ENCODE data around the gene SCN10A.

Gene SCN10A

DNA sequence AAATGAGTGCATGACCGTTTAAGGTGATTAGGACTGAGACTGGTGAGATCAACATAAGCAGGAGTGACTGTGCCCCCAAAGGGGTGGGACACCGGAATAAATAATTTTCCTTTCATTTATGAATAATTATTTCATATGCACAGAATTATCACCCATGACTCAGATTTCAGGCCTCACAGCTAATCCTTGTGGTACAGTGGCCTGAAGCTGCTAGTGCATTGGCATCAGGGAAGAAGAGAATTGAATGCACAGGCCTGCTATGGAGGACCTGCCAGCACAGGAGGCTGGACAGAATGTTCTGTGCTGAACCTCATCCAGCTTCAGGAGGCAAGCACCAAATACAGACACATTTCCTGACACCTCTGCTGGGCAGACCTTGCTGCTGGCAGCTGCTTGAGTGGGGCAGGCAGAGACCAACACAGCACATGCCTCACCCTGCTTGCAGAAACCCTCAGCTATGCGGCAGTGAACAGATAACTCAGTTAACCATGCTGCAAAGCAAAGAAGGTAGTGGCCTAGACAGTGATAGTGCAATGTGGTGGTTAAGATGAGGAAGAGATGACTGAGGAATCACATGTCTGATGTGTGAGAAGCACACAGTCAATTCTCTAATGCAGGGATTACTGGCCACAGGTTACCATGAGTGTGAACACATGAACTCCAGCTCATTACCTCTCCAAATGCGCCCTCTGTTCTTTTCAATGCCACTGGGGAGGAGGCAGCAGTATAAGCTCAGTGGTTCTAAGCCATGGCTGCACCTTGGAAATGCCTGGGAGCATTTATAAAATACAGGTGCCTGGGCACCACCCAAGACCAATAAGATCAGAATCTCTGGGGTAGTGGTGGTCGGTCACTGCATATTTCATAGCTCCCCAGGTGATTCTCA lies 98.4 kb downstream of the SCN10A start:
- no peak for DNase-seq

DNA sequence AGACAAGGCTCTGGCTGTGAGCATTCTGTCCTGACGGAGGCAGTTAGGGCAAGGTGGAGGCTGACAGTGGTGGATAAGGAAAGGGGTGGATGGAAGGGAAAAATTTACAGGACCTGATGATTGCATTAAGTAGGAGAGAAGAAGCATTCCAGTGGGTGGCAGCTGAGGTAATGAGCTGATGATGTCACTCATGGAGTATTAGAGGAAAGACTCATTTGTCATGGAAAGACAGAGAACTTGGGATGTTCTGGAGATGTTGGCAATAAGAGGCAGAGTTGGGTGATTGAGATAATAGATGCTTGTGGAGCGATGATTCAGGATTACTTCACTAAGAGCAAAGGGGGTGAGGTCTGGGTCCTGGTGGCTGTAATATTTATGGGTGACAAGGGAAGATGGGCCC lies 102.9 kb downstream of the SCN10A start:
- peak; percentile 23 for DNase-seq

DNA sequence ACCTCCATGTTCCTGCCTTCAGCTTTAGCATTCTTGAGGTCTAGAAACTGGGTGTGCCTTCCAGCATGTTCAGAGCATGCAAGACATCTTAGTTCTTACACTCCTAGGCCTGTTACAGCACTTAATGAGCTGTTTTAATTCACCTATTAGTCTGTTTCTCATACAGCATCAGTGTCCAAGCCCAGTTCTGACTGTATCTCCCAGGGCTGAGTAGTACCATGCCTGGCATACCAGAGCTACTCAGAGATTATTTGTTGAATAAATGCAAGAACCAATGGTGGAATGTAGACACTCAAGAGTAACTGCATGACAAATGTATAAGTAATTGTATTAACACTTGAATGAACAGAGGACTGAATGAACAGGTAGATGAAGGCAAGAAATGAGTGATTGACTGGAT lies 104.7 kb downstream of the SCN10A start:
- peak; percentile 24 for DNase-seq

DNA sequence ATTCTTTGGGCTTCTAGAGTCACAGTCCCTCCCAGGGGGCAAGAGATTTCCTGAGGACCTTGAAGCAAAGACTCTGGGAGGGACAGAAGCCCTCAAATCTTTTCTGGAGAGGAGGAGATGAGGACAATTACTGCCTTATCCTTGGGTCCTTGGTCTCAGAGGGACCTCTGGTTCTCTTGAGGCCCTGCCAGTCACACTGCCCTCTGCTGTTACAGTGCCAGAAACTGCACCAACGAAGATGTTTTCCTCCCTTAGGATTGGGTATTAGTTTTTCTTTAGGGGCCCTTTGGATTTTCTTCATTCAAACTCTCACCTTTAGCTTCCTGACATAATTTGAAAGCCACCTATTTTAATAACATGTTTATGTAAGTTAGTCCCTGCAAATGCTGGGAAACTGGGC lies 108.3 kb downstream of the SCN10A start:
- DNase-seq, result no peak

DNA sequence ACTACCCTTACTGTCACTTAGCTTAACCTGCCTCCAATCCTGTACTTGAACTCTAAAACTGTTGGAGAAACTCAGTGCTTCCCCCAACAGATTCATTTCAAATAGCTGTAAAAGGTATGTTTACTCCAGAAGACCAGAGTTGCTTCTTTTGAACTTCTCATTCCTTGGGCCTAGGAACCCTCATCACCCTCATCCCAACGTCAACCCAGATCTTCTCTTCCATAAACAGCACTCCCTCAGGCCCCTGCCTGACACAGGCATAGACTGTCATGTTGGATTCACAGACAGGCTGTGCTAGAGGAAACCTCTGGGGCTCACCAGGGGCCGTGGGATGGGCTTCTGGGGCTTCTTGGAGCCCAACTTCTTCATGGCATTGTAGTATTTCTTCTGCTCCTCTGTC lies 109.1 kb downstream of the SCN10A start:
- DNase-seq, result no peak

DNA sequence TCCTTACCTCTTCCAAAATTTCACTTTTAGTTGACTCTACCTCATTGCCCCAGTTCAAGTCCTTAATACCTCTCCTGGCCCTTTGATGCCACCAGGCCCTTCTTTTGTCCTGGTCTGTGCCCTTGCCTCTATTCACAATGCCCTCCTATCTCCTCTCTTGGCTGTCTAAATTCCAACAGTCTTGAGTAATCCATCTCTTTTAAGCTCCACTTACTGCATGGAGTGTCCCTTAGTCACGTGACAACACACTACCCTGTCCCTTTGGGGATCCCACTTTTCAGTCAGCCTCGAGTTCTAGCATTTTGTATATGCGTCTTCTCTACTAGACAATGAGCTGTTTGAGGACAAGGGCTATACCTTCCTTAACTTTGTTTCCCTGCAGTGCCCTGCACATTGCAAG lies 113.8 kb downstream of the SCN10A start:
- DNase-seq, result no peak

DNA sequence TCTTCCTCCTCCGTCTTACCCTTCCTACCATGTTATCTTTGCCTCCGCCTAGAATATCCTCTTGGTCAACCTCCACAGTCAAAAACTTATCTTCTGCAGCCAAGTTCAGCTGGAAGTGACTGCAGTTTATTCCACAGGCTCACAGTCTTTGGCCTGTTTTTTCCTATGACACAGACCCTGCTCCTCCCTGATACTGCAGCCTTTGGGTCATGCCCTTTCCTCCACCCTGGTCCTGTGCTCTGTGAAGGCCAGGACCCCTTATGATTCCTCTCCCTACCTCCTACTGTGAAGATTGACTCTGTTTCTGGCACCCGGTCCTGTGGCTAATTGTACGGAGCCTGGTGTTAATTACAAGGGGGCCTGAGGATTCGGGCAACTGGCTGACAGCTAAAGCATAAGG lies 117.3 kb downstream of the SCN10A start:
- DNase-seq, result no peak

DNA sequence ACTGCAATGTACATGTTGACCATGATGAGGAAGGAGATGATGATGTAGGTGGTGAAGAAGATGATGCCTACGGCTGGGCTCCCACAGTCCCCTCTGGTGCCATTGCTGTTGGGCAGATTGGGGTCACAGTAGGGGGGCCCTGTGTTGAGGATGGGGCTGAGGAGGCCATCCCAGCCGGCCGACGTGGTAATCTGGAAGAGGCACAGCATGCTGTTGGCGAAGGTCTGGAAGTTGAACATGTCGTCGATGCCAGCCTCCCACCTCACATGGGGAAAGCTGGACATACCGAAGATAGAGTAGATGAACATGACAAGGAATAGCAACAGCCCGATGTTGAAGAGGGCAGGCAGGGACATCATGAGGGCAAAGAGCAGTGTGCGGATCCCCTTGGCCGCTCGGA lies 118.0 kb downstream of the SCN10A start:
- no peak for DNase-seq

DNA sequence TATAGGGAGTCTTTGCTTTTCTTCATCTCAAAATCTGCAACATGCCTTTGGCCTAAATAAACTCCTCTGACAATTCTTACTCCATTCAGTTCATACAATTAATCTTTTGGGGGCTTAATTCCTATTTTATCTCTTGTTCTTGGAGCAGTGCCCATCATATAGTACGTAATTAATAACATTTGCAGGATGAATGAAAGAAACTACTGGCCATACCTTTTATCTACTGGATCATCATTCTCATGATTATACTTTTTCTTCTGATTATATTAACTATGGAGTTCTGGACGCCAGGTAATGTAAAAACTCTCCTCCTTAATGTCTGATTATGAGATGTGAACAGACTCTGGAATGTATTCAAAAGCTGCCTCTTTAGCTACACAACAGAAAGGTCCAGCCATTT lies 120.0 kb downstream of the SCN10A start:
- DNase-seq, result no peak

DNA sequence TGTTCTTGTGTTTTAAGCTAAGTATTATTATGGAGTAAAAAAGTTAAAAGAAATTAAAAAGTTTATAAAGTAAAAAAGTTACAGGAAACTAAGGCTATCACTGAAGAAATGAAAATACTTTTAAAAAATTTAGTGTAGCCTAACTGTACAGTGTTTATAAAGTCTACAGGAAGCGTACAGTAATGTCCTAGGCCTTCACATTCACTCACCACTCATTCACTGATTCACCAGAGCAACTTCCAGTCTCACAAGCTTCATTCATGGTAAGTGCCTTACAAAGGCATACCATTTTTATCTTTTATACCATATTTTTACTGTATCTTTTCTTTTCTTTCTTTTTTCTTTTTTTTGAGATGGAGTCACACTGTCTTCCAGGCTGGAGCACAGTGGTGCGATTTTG lies 125.8 kb downstream of the SCN10A start:
- DNase-seq, result peak; percentile 4

DNA sequence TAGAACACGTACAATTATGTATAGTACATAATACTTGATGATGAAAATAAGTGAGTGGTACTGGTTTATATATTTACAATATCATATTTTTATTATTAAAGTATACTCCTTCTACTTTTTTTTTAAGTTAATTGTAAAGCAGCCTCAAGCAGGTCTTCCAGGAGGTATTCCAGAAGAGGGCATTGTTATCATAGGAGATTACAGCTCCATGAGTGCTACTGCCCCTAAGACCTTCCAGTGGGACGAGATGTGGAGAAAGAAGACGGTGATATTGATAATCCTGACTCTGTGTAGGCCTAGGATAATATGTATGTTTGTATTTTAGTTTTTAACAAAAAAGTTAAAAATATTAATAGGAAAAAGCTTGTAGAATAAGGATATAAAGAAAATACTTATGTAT lies 126.2 kb downstream of the SCN10A start:
- DNase-seq, result no peak

DNA sequence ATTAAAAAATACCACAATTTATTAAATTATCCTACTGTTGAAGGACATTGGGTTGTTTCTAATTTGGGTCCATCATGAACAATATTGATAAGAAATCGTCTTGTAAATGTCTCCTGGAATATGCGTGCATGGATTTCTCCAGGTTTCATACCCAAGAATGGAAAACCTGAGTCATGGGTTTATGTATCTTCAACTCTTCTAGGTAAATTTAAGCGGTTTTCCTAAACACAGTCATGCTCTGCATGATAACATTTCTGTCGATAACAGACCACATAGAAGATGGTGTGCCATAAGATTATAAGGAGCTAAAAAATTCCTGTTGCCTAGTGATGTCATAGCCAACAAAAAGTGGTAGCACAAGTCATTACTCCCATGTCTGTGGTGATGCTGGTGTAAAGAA lies 126.7 kb downstream of the SCN10A start:
- no peak for DNase-seq

DNA sequence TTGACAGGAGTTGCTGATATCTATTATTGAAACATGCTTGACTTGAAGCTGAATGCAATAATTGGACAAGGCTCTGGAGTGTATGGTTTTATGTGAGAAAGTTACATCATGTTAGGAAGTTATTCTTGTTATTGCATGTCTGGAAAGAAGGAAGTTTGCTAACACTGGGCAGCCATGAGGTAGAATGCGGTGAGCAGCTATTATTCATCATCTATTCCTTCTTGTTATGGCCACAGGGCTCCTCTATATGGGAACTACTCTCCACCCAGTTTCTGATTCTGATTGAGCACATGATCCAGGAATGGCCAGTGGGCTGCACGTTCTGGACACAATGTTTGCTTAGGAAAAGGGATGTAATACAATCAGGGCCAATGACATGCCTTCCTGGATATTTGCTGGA lies 128.7 kb downstream of the SCN10A start:
- DNase-seq, result no peak

DNA sequence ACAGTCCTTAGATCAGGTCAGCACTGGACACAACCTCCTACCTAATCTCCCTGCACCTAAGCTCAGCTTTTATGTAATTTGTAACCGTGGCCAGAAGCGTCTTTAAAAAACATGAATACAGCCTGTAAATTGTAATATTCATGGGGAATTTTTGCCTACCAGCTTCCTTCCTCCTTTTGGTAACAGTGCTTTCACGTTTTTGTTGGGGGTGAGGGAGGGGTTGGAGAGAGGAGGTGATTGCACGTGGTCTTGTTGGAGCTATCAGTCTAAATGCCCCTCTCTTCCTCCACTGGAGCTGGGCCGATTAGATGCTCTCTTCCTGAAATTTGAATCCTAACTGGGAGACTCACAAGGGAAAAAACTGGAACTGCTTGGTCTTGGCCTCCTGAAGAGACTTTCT lies 131.5 kb downstream of the SCN10A start:
- DNase-seq, result no peak

DNA sequence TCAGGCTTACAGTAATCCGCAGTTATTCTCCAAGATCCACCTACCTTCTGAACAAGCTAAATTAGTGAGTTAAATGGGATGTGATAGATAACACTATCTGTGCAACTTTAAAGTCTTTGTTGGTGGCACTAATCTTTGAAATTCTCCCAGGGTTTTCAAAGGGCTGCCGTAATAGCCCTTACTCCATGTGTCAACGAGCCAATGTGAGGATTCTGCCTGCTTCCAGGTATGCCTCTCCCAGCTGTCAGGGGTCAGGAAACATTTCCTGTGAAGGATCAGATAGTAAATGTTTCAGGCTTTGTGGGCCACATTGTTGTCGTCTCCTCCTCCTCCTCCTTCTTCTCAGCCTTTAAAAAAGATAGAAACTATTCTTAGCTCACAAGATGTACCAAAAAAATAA lies 146.3 kb downstream of the SCN10A start:
- no peak for DNase-seq

DNA sequence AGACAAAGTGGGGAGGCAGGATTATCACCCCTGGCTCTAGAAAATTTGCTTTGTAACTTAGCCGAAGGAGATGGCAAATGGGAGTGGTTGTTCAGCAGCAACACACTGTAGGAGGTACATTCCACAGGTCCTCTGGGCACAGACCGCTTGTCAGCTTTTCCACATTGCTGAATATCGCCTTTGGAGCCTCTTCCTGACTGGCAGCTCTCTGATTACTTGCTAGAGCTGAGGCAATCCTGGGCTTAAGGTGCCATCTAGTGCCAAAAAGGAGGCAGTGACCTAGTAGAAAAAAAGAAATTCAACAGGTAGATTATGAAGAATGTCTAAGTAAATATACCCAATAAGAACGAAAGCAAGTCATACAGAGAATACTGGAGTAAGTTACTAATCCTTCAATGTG lies 153.5 kb downstream of the SCN10A start:
- peak; percentile 30 for DNase-seq

DNA sequence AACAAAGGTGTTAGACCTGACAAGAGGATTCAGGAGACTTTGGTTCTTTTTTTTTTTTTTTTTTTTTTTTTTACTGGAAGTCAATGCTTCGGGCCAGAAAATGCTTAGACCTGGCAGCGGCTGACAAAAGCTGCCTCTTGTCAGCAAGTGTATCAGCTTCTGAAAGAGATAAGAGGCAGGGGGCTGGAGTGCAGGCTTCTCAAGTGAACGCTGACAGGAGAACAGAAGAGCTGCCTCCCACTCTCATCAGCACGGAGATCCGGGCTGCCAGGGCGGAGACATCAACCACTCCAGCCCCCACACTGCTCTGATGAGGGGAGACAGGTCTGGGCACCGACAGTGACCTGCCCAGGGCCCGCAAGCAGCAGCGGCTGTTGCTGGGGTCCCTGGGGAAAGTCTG lies 157.2 kb downstream of the SCN10A start:
- DNase-seq, result no peak

DNA sequence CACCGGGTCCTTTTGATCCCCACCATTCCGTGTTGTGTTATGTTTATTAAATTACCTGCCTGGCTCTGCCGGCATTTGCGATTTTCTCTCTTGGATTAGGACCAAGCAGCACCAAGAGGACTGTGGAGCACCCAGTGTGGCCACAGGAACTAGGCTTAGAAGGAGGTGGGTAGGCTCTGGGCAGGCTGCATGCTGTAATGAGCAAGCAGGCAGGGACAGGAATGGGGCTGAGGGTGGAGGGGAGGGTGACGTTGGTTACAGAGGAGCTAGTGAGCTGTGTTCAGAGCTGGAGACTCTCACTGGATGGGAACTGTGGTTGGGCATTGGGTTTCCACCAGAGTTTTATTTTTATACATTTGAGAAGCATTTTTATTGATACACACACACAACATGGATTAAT lies 158.6 kb downstream of the SCN10A start:
- no peak for DNase-seq

DNA sequence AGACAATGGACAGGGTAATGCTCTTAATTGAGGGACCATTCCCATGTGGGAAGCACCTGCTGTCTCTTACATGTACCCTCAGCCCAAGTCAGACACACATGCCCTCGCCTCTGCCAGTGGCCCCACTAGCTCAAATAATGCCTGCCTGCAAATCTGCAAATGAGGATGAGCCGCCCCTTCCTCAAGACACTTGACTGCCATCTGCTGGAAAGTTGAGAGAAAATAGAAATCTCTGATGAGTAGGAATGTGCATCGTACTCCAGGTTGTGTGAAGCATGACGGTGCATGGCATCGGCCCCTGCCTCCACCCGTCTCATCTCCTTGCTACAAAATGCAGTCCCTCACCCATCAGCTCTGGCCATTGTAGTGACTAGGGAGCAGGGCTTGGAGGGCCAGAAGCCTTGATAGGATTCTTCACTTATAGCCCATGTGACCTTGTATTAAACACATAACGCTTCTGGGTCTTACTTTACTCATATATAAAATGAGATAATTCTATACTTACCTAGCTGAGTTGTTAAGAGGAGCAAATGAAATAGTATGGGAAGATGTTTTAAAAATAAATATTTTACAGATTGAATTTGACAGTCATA lies 160.2 kb downstream of the SCN10A start:
- peak; percentile 52 for DNase-seq

DNA sequence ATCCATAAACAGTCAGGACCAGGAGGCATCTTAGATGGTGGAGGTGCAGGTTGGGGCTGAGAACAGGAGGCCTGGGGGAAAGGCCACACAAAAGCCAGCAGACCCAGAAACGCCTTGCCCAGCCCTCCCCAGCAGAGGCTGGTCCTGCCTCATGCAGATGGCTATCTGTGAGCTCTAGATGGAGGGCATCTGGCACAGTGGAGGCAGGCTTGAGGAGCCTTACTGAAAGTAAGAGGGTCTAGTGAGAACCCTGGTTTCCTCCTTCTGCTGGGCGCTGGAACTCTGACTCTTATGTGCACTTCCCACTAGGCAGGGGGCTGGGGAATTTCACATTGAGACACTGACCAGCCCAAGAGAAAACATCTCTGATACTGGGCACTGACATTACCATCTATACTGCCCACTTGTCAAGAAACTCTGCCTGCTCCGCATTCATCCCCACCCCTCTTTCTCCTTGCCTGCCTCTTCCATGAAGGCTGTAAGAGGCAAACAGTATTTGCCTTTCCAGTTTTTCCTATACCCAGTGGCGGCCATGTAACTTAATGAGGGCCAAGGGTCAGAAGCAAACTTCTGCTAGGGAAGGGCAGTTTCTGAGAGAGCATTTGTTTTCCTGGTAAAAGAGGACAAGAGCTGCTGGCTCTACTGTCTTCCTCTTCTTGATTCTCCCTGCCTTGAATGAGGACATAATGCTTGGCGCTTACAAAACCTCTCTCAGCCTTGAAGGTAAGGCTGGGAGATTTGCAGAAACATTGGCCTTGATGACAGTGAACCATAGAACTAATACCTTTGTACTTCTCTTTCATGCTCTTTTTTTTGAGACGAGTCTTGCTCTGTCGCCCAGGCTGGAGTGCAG lies 162.1 kb downstream of the SCN10A start:
- no peak for DNase-seq

DNA sequence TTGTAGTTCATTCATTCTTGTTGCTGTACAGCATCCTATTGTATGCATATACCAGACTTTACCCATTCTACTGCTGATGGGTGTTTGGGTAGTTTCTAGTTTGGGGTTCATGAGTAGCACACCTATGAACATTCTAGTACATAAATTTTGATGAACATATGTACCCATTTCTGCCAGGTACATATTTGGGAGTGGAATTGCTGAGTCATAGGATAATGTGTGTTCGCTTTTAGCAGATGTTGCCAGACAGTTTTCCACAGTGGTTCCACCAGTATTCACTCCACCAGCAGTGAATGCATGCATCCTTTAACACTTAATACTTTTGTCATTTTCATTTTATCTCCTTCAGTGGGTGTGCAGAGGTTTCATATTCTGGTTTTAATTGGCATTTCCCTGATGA lies 163.1 kb downstream of the SCN10A start:
- DNase-seq, result no peak

DNA sequence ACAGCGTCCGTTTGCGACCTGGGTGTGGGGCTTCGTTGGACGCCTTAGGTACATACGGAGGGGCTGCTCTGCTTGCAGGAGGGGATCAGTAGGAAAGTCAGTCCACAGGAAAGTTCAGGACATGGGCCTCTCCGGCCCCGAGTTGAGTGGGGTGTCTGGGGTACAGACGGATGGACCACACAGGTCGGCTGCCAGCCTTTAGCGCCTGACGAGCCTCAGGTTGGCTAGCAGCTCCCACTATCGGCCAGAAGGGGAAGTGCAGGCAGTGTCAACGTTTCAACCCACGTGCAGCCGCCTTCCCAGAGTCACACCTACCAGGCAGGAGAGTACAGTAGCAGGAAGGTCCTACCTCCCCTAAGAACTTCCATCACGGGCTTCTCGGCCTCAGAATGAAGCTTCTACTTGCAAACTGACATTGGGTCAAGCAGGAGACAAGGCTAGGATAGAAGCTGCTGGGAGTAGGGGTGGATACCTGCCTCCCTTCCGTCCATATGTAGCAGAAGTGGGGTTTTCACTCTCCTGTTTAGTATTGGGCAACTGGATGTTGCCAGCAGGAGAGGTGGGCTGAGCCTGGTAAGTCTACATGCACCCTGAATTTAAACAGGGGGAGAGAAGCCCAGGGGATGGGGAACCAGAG lies 164.7 kb downstream of the SCN10A start:
- peak; percentile 50 for DNase-seq

All from fibroblast of skin of back (primary cell).